Activated naive CD4-positive, alpha-beta T cell treated with anti-CD3 and anti-CD28 coated beads, Interleukin-2, amount 50 U/mL, for 24 hours (primary cell): Measurements from ENCODE around the gene CRTAC1.

Experiments
- H3K27ac Mint-ChIP-seq: one replicate; pipeline ENCODE4 v1.8.0; 2021; ENCODE audit warnings: mild to moderate bottlenecking, mixed read lengths
- H3K27me3 Mint-ChIP-seq: one replicate; pipeline ENCODE4 v1.8.0; 2021; ENCODE audit warnings: mixed read lengths
- H3K36me3 Mint-ChIP-seq: one replicate; pipeline ENCODE4 v1.8.0; 2021; ENCODE audit warnings: mixed read lengths
- H3K4me1 Mint-ChIP-seq: one replicate; pipeline ENCODE4 v1.8.0; 2021; ENCODE audit warnings: mixed read lengths
- H3K4me3 Mint-ChIP-seq: one replicate; pipeline ENCODE4 v1.8.0; 2021; ENCODE audit warnings: mild to moderate bottlenecking, mixed read lengths
- H3K9me3 Mint-ChIP-seq: one replicate; pipeline ENCODE4 v1.8.0; 2021; ENCODE audit warnings: mixed read lengths

Gene CRTAC1

GRCh38 chr10:97925308-97925938 is 105.0 kb downstream of the CRTAC1 start:
- no peaks in the 10 kb centered on the region for H3K36me3 Mint-ChIP-seq
- no peaks in the 10 kb centered on the region for H3K4me1 Mint-ChIP-seq
- no peaks in the 10 kb centered on the region for H3K9me3 Mint-ChIP-seq
- no peak overlapping the region for H3K27ac Mint-ChIP-seq
- no peak overlapping the region for H3K4me3 Mint-ChIP-seq
- peaks cover 14% of the 10 kb centered on the region for H3K27me3 Mint-ChIP-seq

GRCh38 chr10:97924678-97925077 is 105.7 kb downstream of the CRTAC1 start:
- H3K4me3 Mint-ChIP-seq, result no peak overlapping the region
- no peaks in the 10 kb centered on the region for H3K4me1 Mint-ChIP-seq
- no peaks in the 10 kb centered on the region for H3K9me3 Mint-ChIP-seq
- no peak overlapping the region for H3K27ac Mint-ChIP-seq
- no peaks in the 10 kb centered on the region for H3K36me3 Mint-ChIP-seq
- peaks cover 14% of the 10 kb centered on the region for H3K27me3 Mint-ChIP-seq

- Mint-ChIP-seq H3K27ac (no peak overlapping the region), H3K27me3 (peaks cover 12% of the 10 kb centered on the region), H3K9me3 (no peaks in the 10 kb centered on the region), H3K4me1 (peaks cover 5% of the 10 kb centered on the region), H3K36me3 (no peaks in the 10 kb centered on the region), H3K4me3 (no peak overlapping the region)
Observed at GRCh38 chr10:97923476-97923875, 106.9 kb downstream of the CRTAC1 start.

- no peaks in the 10 kb centered on the region for H3K36me3 Mint-ChIP-seq
- no peak overlapping the region for H3K27ac Mint-ChIP-seq
- peaks cover 11% of the 10 kb centered on the region for H3K27me3 Mint-ChIP-seq
- H3K9me3 Mint-ChIP-seq, result no peaks in the 10 kb centered on the region
- H3K4me1 Mint-ChIP-seq, result peaks cover 5% of the 10 kb centered on the region
- no peak overlapping the region for H3K4me3 Mint-ChIP-seq
Observed at GRCh38 chr10:97923057-97923456, 107.4 kb downstream of the CRTAC1 start.

GRCh38 chr10:97922022-97922758 is 108.2 kb downstream of the CRTAC1 start:
- H3K4me3 Mint-ChIP-seq, result no peak overlapping the region
- H3K27ac Mint-ChIP-seq, result no peak overlapping the region
- H3K27me3 Mint-ChIP-seq, result peaks cover 7% of the 10 kb centered on the region
- H3K36me3 Mint-ChIP-seq, result no peaks in the 10 kb centered on the region
- no peaks in the 10 kb centered on the region for H3K9me3 Mint-ChIP-seq
- peaks cover 5% of the 10 kb centered on the region for H3K4me1 Mint-ChIP-seq

GRCh38 chr10:97921581-97922021 is 108.8 kb downstream of the CRTAC1 start:
- Mint-ChIP-seq H3K9me3 (no peaks in the 10 kb centered on the region), H3K27me3 (peaks cover 7% of the 10 kb centered on the region), H3K36me3 (no peaks in the 10 kb centered on the region), H3K4me3 (no peak overlapping the region), H3K27ac (peak overlapping the region; percentile 46), H3K4me1 (peaks cover 5% of the 10 kb centered on the region)

GRCh38 chr10:97920865-97921264 is 109.6 kb downstream of the CRTAC1 start:
- no peak overlapping the region for H3K4me3 Mint-ChIP-seq
- no peaks in the 10 kb centered on the region for H3K36me3 Mint-ChIP-seq
- peaks cover 5% of the 10 kb centered on the region for H3K4me1 Mint-ChIP-seq
- peaks cover 7% of the 10 kb centered on the region for H3K27me3 Mint-ChIP-seq
- H3K27ac Mint-ChIP-seq, result no peak overlapping the region
- no peaks in the 10 kb centered on the region for H3K9me3 Mint-ChIP-seq

GRCh38 chr10:97919012-97919411 is 111.4 kb downstream of the CRTAC1 start:
- Mint-ChIP-seq H3K27ac (no peak overlapping the region), H3K4me3 (no peak overlapping the region), H3K36me3 (no peaks in the 10 kb centered on the region), H3K27me3 (peaks cover 2% of the 10 kb centered on the region), H3K4me1 (peaks cover 10% of the 10 kb centered on the region), H3K9me3 (no peaks in the 10 kb centered on the region)

- Mint-ChIP-seq H3K27me3 (peaks cover 2% of the 10 kb centered on the region), H3K9me3 (no peaks in the 10 kb centered on the region)
Observed at GRCh38 chr10:97916586-97916985, 113.8 kb downstream of the CRTAC1 start.

GRCh38 chr10:97915346-97916131 is 114.9 kb downstream of the CRTAC1 start:
- Mint-ChIP-seq H3K4me3 (no peak overlapping the region), H3K9me3 (no peaks in the 10 kb centered on the region), H3K36me3 (no peaks in the 10 kb centered on the region), H3K27me3 (peaks cover 1% of the 10 kb centered on the region), H3K4me1 (peaks cover 10% of the 10 kb centered on the region), H3K27ac (no peak overlapping the region)

More at GRCh38 chr10:97916586-97916985, 113.8 kb downstream of the CRTAC1 start:
- peaks cover 10% of the 10 kb centered on the region for H3K4me1 Mint-ChIP-seq
- H3K27ac Mint-ChIP-seq, result no peak overlapping the region
- H3K36me3 Mint-ChIP-seq, result no peaks in the 10 kb centered on the region
- H3K4me3 Mint-ChIP-seq, result no peak overlapping the region

- Mint-ChIP-seq H3K4me1 (peaks cover 10% of the 10 kb centered on the region), H3K27me3 (peaks cover 1% of the 10 kb centered on the region), H3K4me3 (no peak overlapping the region), H3K9me3 (no peaks in the 10 kb centered on the region), H3K27ac (no peak overlapping the region), H3K36me3 (no peaks in the 10 kb centered on the region)
Observed at GRCh38 chr10:97914837-97915211, 115.6 kb downstream of the CRTAC1 start.

- peaks cover 9% of the 10 kb centered on the region for H3K4me1 Mint-ChIP-seq
- H3K36me3 Mint-ChIP-seq, result no peaks in the 10 kb centered on the region
- peaks cover 1% of the 10 kb centered on the region for H3K27me3 Mint-ChIP-seq
- no peak overlapping the region for H3K4me3 Mint-ChIP-seq
- H3K27ac Mint-ChIP-seq, result peak overlapping the region; percentile 9
- H3K9me3 Mint-ChIP-seq, result no peaks in the 10 kb centered on the region
Observed at GRCh38 chr10:97914171-97914836, 116.1 kb downstream of the CRTAC1 start.

- Mint-ChIP-seq H3K4me1 (peaks cover 5% of the 10 kb centered on the region), H3K27me3 (peaks cover 1% of the 10 kb centered on the region), H3K4me3 (no peak overlapping the region), H3K36me3 (no peaks in the 10 kb centered on the region), H3K27ac (no peak overlapping the region), H3K9me3 (no peaks in the 10 kb centered on the region)
Observed at GRCh38 chr10:97913614-97914013, 116.8 kb downstream of the CRTAC1 start.

GRCh38 chr10:97913193-97913592 is 117.2 kb downstream of the CRTAC1 start:
- Mint-ChIP-seq H3K27ac (no peak overlapping the region), H3K36me3 (no peaks in the 10 kb centered on the region), H3K4me3 (no peak overlapping the region), H3K4me1 (peaks cover 5% of the 10 kb centered on the region), H3K9me3 (no peaks in the 10 kb centered on the region), H3K27me3 (peaks cover 1% of the 10 kb centered on the region)

- Mint-ChIP-seq H3K27ac (no peak overlapping the region), H3K4me1 (peaks cover 5% of the 10 kb centered on the region), H3K4me3 (no peak overlapping the region), H3K27me3 (peaks cover 2% of the 10 kb centered on the region), H3K36me3 (no peaks in the 10 kb centered on the region), H3K9me3 (no peaks in the 10 kb centered on the region)
Observed at GRCh38 chr10:97911217-97911616, 119.2 kb downstream of the CRTAC1 start.
